K562 (cell line): ENCODE results near the gene PRPSAP1. TPM values are rescaled to one million over a fixed set of nuclear protein-coding genes. Genes with fewer than 3 reads are reported as not detected.

Experiments
- ATAC-seq: fragments of 200-7000 bp; cut with Tn5 transposase; 3 replicates; pipeline ENCODE4 v1.9.1; 2020; ENCODE audit warnings: moderate library complexity
- BruUV-seq: library from RNA; stranded (reverse); fragments of 400-500 nt; replicated peaks from 2 replicates; lab custom pipeline; 2021; lab: Mats Ljungman, UMichigan
- CTCF ChIA-PET: fragments of 300-600 bp; formaldehyde crosslinking; extraction: SDS; loops from one replicate; lab custom pipeline; 2021; ENCODE audit warnings: low intra/inter-chr PET ratio; lab: Yijun Ruan, JAX
- POLR2A ChIA-PET: fragments of 300-600, 350-650 bp; sonication (Branson Sonifier 250); formaldehyde crosslinking; extraction: SDS; loops from one replicate; lab custom pipeline; 2021; ENCODE audit warnings: antibody characterized with exemption, inconsistent platforms; lab: Yijun Ruan, JAX
- DNase-seq, 4 experiments: peaks; one replicate each; pipeline versions ENCODE4 v3.0.0 to v3.0.0-alpha.2; 2011 to 2018; ENCODE audit warnings: low spot score in 3 of 4, mixed read lengths in 3 of 4; ENCODE audit errors: extremely low read depth in 1 of 4
- FAIRE-seq: peaks from 2 replicates; lab custom pipeline; 2011; peaks lifted over from hg19 to GRCh38; lab: Jason Lieb, UNC
- H2AFZ ChIP-seq: 2 replicates; pipeline ENCODE4 v1.6.0; 2011; ENCODE audit warnings: low read depth, low read length, control low read depth, inconsistent platforms
- H3K27ac ChIP-seq: fragments of 200-600 bp; 3 replicates; pipeline ENCODE4 v1.8.0; 2011; ENCODE audit warnings: low read depth, mild to moderate bottlenecking, control low read depth, inconsistent platforms, low read length, moderate library complexity, mixed read lengths; ENCODE audit errors: extremely low read depth
- H3K27me3 ChIP-seq, 2 experiments: fragments of 300-600 bp in 1 of 2; 2 replicates in 1 of 2; 3 replicates in 1 of 2; pipeline versions ENCODE4 v1.6.0 to v1.8.0; 2011; ENCODE audit warnings: inconsistent platforms in 2 of 2, low read length in 2 of 2, mild to moderate bottlenecking in 1 of 2, mixed read lengths in 1 of 2, moderate library complexity in 1 of 2; ENCODE audit not compliant: control insufficient read depth in 2 of 2, insufficient read depth in 2 of 2
- H3K36me3 ChIP-seq: fragments of 300-600 bp; 3 replicates; pipeline ENCODE4 v1.8.0; 2011; ENCODE audit warnings: mild to moderate bottlenecking, low read length, inconsistent platforms; ENCODE audit not compliant: control insufficient read depth, insufficient read depth
- H3K4me1 ChIP-seq, 2 experiments: fragments of 200-600 bp in 1 of 2; replicated peaks in 1 of 2; 2 replicates in 1 of 2; 3 replicates in 1 of 2; pipeline versions ENCODE4 v1.5.1 to v1.8.0; 2011; ENCODE audit warnings: inconsistent platforms in 2 of 2, low read length in 2 of 2, mild to moderate bottlenecking in 1 of 2, mixed read lengths in 1 of 2, moderate library complexity in 1 of 2; ENCODE audit not compliant: control insufficient read depth in 2 of 2, insufficient read depth in 2 of 2
- H3K4me2 ChIP-seq: 2 replicates; pipeline ENCODE4 v1.6.1; 2011; ENCODE audit warnings: low read length, control low read depth, inconsistent platforms, mixed read lengths; ENCODE audit not compliant: insufficient read depth
- H3K4me3 ChIP-seq: fragments of 200-600 bp; sonication (generic), shearing (Covaris generic); 2 replicates; pipeline ENCODE4 v1.5.1; 2016; ENCODE audit warnings: control low read depth, inconsistent platforms
- H3K79me2 ChIP-seq: fragments of 200-600 bp; 3 replicates; pipeline ENCODE4 v1.8.0; 2011; ENCODE audit warnings: low read length, inconsistent platforms; ENCODE audit not compliant: control insufficient read depth, insufficient read depth
- H3K9ac ChIP-seq, 2 experiments: 2 replicates each; pipeline versions ENCODE4 v1.6.0 to v1.6.1; 2011; ENCODE audit warnings: low read depth in 2 of 2, low read length in 2 of 2, control low read depth in 1 of 2, inconsistent platforms in 1 of 2, mild to moderate bottlenecking in 1 of 2, mixed read lengths in 1 of 2; ENCODE audit not compliant: insufficient read depth in 1 of 2
- H3K9me1 ChIP-seq: one replicate; pipeline ENCODE4 v1.6.0; 2011; ENCODE audit warnings: inconsistent platforms, mild to moderate bottlenecking, low read length, moderate library complexity; ENCODE audit not compliant: control insufficient read depth, insufficient read depth
- H3K9me3 ChIP-seq: replicated peaks from 2 replicates; pipeline ENCODE4 v1.5.1; 2011; ENCODE audit warnings: low read depth, low read length, inconsistent platforms; ENCODE audit not compliant: control insufficient read depth, insufficient read depth
- H4K20me1 ChIP-seq: replicated peaks from 2 replicates; pipeline ENCODE4 v1.6.1; 2011; ENCODE audit warnings: low read length, inconsistent platforms, mixed read lengths; ENCODE audit not compliant: control insufficient read depth, insufficient read depth
- BHLHE40 ChIP-seq: IDR thresholded peaks from 2 replicates; pipeline ENCODE4 v1.6.1; 2011; ENCODE audit warnings: low read length, improper control_type of control experiment
- CBFB ChIP-seq: sonication (generic); formaldehyde crosslinking; IDR thresholded peaks from 2 replicates; pipeline ENCODE4 v1.4.0; 2020; ENCODE audit warnings: mild to moderate bottlenecking, missing genetic modification reagents
- CEBPB ChIP-seq: fragments of 450-650 bp; IDR thresholded peaks from 2 replicates; pipeline ENCODE4 v1.6.1; 2016; ENCODE audit warnings: missing genetic modification characterization, missing compliant biosample characterization
- FOXK1 ChIP-seq: sonication (generic); formaldehyde crosslinking; IDR thresholded peaks from 2 replicates; pipeline ENCODE4 v1.8.0; 2022; ENCODE audit warnings: missing genetic modification reagents, mild to moderate bottlenecking, borderline replicate concordance
- FOXK2 ChIP-seq, 2 experiments: fragments of 450-650 bp; IDR thresholded peaks in 1 of 2; conservative IDR thresholded peaks in 1 of 2; 2 replicates each; pipeline ENCODE4 v1.6.1; 2016; ENCODE audit warnings: low read depth in 2 of 2, mild to moderate bottlenecking in 1 of 2
- LCOR ChIP-seq: sonication (generic); formaldehyde crosslinking; IDR thresholded peaks from 2 replicates; pipeline ENCODE4 v1.8.0; 2022; ENCODE audit warnings: mild to moderate bottlenecking, missing genetic modification reagents
- MAZ ChIP-seq, 2 experiments: fragments of 450-650 bp in 1 of 2; sonication (generic) in 1 of 2; formaldehyde crosslinking; IDR thresholded peaks in 1 of 2; conservative IDR thresholded peaks in 1 of 2; 2 replicates each; pipeline versions ENCODE4 v1.4.0 to v1.5.0; 2020; ENCODE audit warnings: mild to moderate bottlenecking in 1 of 2, missing genetic modification reagents in 1 of 2
- POLR2AphosphoS2 ChIP-seq: IDR thresholded peaks from 2 replicates; pipeline ENCODE4 v1.6.1; 2012; ENCODE audit warnings: low read length, improper control_type of control experiment
- RAD21 ChIP-seq, 2 experiments: fragments of 250-450 bp in 1 of 2; fragments of 450-650 bp in 1 of 2; sonication (Bioruptor Pico) in 1 of 2; formaldehyde crosslinking in 1 of 2; IDR thresholded peaks in 1 of 2; conservative IDR thresholded peaks in 1 of 2; 2 replicates each; pipeline versions ENCODE4 v1.4.0 to v1.8.0; 2020 to 2022; ENCODE audit warnings: mild to moderate bottlenecking in 2 of 2, moderate library complexity in 1 of 2
- RBFOX2 ChIP-seq: fragments of 200-400 bp; formaldehyde crosslinking; IDR thresholded peaks from 2 replicates; pipeline ENCODE4 v1.6.1; 2017; ENCODE audit warnings: low read depth, mild to moderate bottlenecking, low read length, moderate library complexity
- STAT5A ChIP-seq: IDR thresholded peaks from 2 replicates; pipeline ENCODE4 v1.6.1; 2012; ENCODE audit warnings: low read length, inconsistent platforms, borderline replicate concordance
- ZKSCAN8 ChIP-seq: fragments of 200-800 bp; sonication (Bioruptor generic); IDR thresholded peaks from 2 replicates; pipeline ENCODE4 v1.6.1; 2016; ENCODE audit warnings: missing genetic modification characterization, missing compliant biosample characterization
- ZNF445 ChIP-seq: fragments of 250-450 bp; sonication (Bioruptor Pico); IDR thresholded peaks from 2 replicates; pipeline ENCODE4 v1.4.0; 2020; ENCODE audit warnings: low read depth, mild to moderate bottlenecking, moderate library complexity
- WGBS: fragments of 100-300 bp; shearing (Covaris generic); methylation state at CpG from one replicate; pipeline ENCODE4 v1.1.6; 2016; ENCODE audit warnings: low coverage, mixed read lengths; ENCODE audit not compliant: insufficient coverage; ENCODE audit errors: missing lambda C conversion rate; 5-methylcytosine and 5-hydroxymethylcytosine counted together
- in situ Hi-C: fragments of 300-500 bp; cut with MboI; formaldehyde crosslinking; loops from 4 replicates; pipeline ENCODE4 v1.15.0; 2018; ENCODE audit warnings: inconsistent platforms, mixed read lengths
- intact Hi-C: fragments of 100-400 bp; cut with micrococcal nuclease; formaldehyde crosslinking; loops from 2 replicates; pipeline ENCODE4 v1.14.2; 2022
- polyA plus RNA-seq, 8 experiments: library from polyadenylated mRNA; depleted of rRNA in 4 of 8; stranded (reverse) in 5 of 8; unstranded in 3 of 8; fragments of >200 nt; fragmentation: Nextera tagmentation in 2 of 8; fragmentation: Illumina TruSeq in 1 of 8; extraction: Ambion mirVana in 2 of 8; extraction: Trizol in 1 of 8; gene quantifications; 2 replicates each; pipeline versions ENCODE4 v1.2.1 to v1.2.3, GENCODE V29; 2011 to 2014; ENCODE audit warnings: inconsistent platforms in 1 of 8, missing spikeins in 1 of 8
- total RNA-seq, 7 experiments: library from RNA; depleted of rRNA in 6 of 7; stranded (reverse); fragments of >200 nt in 6 of 7; fragmentation: Illumina TruSeq in 2 of 7; extraction: Trizol in 2 of 7; gene quantifications; 2 replicates each; pipeline versions ENCODE4 v1.2.1 to v1.2.3, GENCODE V29; 2011 to 2021; ENCODE audit warnings: low replicate concordance in 1 of 7
- TF ChIP-seq, protein P1 (sequence below): sonication (generic); formaldehyde crosslinking; IDR thresholded peaks from 2 replicates; pipeline ENCODE4 v1.8.0; 2022; ENCODE audit warnings: mild to moderate bottlenecking, missing genetic modification reagents, borderline replicate concordance
- TF ChIP-seq, protein P2 (sequence below): sonication (generic); formaldehyde crosslinking; IDR thresholded peaks from 2 replicates; pipeline ENCODE4 v1.8.1; 2023; ENCODE audit warnings: mild to moderate bottlenecking, missing genetic modification reagents

The PRPSAP1 gene
- total and polyA plus RNA-seq, 9 of the 15 experiments (the other 6 are each of a cell fraction or from before 2014, with no cell fraction given), result 21.9 to 77.1 (median 40.8) TPM

DNA sequence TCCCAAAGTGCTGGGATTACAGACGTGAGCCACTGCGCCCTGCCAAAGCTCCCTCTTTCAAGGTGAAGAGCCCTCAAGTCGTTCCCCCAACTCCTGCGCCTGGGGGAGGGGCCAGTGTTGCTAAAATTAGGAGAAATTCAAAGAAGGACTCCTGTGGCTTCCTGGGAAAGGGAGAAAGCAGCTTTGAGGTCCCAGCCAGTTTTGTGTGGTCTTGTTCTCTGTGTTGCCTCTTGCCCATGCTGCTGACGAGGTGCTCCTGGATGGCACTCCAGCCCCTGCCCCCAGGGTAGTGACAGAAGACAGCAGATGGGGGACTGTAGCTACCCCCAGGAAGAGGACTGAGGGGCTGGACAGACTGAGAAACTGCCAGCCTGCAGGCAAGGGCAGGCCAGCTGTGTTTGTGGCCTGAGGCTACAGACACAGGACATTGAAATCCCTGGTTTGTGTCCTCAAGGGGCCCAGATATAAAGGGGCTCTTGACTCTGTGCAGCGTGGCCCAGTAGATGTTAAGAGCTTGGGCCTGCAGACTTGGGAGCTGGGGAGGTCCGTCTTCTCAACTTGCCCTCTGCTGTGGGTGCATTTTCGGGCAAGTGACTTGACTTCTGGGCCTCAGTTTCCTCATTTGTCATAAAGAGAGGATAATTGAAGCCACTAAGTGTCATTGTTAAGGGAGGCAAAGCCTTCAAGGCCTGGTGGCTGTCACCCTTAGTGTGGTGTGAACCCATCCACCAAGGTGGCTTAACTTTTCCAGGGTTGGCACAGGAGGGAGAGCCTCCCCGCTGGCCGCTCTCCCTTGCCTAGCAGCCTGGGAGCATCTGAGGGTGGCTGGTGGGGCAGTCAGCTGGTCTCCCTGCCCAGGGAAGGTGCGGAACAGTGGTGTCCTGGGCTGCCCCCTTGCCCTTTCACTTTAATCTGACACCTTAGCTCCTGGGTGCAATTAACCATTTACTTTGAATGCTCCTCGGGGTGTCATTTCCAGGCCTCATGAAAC, 84.4 kb downstream of the PRPSAP1 start:
- Histone ChIP-seq H3K36me3 (peaks cover 45% of the 10 kb centered on the region), H3K4me1 (peaks cover 33 to 78% of the 10 kb centered on the region in 2 experiments), H3K79me2 (peaks cover 56% of the 10 kb centered on the region), H2AFZ (no peak overlapping the region), H3K9ac (peak overlapping the region; percentile 81 to 89), H4K20me1 (no peaks in the 10 kb centered on the region), H3K27me3 (no peaks in the 10 kb centered on the region), H3K9me1 (no peaks in the 10 kb centered on the region), H3K9me3 (no peaks in the 10 kb centered on the region), H3K4me2 (peak overlapping the region; percentile 68), H3K4me3 (peak overlapping the region; percentile 14; the same call in 1 of the 2 replicates), H3K27ac (peak overlapping the region; percentile 81)
- BruUV-seq, result no TSS peak
- ChIA-PET POLR2A (interaction anchor here (0.6 to 10.6 kb wide), 34 partner anchors 9 to 1669 kb away, joined by 3 to 227 read pairs (median 4); partner anchors contain the start of gene RNF157), CTCF (no interaction called here)
- DNase-seq, result peak in 2 of 4 experiments; percentile 67 to 92
- 29% methylated on average over 12 of the region's 12 CpGs for whole genome bisulfite sequencing
- no peak for ATAC-seq
- intact Hi-C loops, result loop anchor here (2.0 to 5.0 kb wide), 3 partner anchors 30 to 87 kb away; no protein-coding TSS in a partner anchor
- FAIRE-seq, result peak; percentile 77
- in situ Hi-C loops, result no loop called here
- TF ChIP-seq CBFB (0 out of 2 replicates have a peak, but pooled peaks have one; percentile 44), FOXK1 (0 out of 2 replicates have a peak, but pooled peaks have one; percentile 63), POLR2AphosphoS2 (peak; percentile 67; the same call in 1 of the 2 replicates), BHLHE40 (no peak), CEBPB (no peak), ZNF445 (no peak), FOXK2 (conservative IDR thresholded peaks at IDR 0.05 in 1 of 2, IDR thresholded peaks at IDR 0.05 in 1 of 2; ENCODE audit: low read depth in 2 of 2) (peak in 1 of 2 experiments; percentile 26; a peak in 1 of 4 replicates), ZKSCAN8 (CRISPR knock-in tag) (no peak), MAZ (CRISPR knock-in tag; conservative IDR thresholded peaks at IDR 0.05 in 1 of 2, IDR thresholded peaks at IDR 0.05 in 1 of 2) (peak in 1 of 2 experiments; percentile 43; a peak in 2 of 4 replicates), RBFOX2 (peak; percentile 70), LCOR (CRISPR knock-in tag) (0 out of 2 replicates have a peak, but pooled peaks have one; percentile 14), STAT5A (peak; percentile 70; the same call in 1 of the 2 replicates), RAD21 (CRISPR knock-in tag; conservative IDR thresholded peaks at IDR 0.05 in 1 of 2, IDR thresholded peaks at IDR 0.05 in 1 of 2) (peak in 1 of 2 experiments; percentile 22; a peak in 2 of 4 replicates)
- TF ChIP-seq, protein P1, sequence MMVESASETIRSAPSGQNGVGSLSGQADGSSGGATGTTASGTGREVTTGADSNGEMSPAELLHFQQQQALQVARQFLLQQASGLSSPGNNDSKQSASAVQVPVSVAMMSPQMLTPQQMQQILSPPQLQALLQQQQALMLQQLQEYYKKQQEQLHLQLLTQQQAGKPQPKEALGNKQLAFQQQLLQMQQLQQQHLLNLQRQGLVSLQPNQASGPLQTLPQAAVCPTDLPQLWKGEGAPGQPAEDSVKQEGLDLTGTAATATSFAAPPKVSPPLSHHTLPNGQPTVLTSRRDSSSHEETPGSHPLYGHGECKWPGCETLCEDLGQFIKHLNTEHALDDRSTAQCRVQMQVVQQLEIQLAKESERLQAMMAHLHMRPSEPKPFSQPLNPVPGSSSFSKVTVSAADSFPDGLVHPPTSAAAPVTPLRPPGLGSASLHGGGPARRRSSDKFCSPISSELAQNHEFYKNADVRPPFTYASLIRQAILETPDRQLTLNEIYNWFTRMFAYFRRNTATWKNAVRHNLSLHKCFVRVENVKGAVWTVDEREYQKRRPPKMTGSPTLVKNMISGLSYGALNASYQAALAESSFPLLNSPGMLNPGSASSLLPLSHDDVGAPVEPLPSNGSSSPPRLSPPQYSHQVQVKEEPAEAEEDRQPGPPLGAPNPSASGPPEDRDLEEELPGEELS, result 0 out of 2 replicates have a peak, but pooled peaks have one; percentile 68
- TF ChIP-seq, protein P2, sequence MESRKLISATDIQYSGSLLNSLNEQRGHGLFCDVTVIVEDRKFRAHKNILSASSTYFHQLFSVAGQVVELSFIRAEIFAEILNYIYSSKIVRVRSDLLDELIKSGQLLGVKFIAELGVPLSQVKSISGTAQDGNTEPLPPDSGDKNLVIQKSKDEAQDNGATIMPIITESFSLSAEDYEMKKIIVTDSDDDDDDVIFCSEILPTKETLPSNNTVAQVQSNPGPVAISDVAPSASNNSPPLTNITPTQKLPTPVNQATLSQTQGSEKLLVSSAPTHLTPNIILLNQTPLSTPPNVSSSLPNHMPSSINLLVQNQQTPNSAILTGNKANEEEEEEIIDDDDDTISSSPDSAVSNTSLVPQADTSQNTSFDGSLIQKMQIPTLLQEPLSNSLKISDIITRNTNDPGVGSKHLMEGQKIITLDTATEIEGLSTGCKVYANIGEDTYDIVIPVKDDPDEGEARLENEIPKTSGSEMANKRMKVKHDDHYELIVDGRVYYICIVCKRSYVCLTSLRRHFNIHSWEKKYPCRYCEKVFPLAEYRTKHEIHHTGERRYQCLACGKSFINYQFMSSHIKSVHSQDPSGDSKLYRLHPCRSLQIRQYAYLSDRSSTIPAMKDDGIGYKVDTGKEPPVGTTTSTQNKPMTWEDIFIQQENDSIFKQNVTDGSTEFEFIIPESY (CRISPR knock-in tag), result peak; percentile 20; the same call in 1 of the 2 replicates
